CD4-positive, alpha-beta T cell treated with Interleukin-4 for 4 hours (primary cell): ENCODE data around the gene TMEM187.

Source experiments
- DNase-seq: peaks from one replicate; pipeline ENCODE4 v3.0.0-alpha.2; 2020

TMEM187 gene

DNA sequence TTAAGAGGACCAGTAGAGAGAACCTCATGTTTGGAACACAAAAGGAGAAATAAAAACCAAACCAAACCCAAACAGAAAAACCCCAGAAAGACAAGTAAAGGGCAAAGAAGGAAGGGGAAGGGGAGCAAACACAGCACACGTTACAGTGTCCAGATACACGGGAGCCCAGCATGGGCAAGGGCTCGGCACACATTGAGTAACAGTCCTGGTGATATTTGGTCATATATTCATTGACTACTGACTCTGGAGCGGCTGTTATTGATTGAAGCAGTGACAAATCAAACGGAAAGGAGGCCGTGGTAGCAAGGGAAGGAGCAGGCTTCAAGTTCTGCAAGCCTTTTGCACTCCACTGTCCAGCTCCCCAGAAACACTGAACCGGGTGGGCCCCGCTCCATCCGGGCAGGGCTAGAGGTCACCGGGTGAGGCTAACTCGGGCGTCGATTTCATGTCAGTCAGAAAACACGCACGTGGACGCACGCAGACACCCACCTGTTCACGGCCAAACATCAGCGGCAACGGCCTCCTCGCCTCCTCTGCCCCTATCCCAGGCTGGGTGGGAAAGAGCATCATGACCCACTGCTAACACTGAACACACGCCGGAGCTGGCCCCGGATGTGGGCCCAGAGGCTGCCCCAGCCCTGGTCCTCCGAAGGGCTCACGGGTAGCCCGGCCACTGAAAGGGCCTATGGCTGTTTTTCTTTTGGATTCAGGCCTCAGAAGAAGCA lies 50.9 kb downstream of the TMEM187 start:
- DNase-seq, result no peak

DNA sequence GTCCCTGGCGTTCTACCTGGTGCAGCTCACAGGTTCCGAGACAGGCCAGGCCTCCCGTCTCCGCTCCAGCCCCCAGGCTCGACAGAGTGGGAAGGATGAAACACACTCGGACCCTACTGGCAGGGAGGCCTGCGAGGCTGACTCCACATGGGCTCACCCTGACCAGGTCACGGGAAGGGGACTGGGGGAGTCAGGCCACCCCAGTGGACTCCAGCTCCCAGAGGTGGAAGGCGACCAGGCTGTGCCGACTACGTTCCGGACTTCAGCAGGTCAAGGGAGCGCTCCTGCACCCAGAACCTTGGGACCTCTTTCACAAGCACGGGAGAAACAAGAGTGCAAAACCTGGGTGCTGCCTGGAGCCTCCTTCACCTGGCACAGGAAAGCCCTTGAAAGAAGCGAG lies 51.7 kb downstream of the TMEM187 start:
- no peak for DNase-seq

DNA sequence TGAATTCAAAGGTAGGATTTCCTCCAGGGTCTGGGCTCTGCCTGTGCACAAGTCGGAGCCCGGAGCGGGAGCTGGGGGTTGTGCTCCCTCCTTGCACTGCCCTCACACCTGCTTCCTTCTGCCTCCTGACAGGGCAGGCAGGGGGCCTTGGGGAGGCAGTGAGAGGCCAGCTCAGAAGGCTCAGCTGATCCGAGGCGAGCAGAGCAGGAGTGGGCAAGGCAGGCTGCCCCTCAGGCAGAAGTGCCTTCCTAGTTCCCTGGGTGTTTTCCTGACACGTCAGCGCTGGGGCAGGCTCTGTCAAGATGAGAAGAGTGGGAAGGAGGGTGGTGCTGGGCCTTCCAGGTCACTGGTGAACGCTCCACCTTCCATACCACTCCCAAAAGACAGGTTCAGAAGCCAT lies 52.7 kb downstream of the TMEM187 start:
- DNase-seq, result no peak

DNA sequence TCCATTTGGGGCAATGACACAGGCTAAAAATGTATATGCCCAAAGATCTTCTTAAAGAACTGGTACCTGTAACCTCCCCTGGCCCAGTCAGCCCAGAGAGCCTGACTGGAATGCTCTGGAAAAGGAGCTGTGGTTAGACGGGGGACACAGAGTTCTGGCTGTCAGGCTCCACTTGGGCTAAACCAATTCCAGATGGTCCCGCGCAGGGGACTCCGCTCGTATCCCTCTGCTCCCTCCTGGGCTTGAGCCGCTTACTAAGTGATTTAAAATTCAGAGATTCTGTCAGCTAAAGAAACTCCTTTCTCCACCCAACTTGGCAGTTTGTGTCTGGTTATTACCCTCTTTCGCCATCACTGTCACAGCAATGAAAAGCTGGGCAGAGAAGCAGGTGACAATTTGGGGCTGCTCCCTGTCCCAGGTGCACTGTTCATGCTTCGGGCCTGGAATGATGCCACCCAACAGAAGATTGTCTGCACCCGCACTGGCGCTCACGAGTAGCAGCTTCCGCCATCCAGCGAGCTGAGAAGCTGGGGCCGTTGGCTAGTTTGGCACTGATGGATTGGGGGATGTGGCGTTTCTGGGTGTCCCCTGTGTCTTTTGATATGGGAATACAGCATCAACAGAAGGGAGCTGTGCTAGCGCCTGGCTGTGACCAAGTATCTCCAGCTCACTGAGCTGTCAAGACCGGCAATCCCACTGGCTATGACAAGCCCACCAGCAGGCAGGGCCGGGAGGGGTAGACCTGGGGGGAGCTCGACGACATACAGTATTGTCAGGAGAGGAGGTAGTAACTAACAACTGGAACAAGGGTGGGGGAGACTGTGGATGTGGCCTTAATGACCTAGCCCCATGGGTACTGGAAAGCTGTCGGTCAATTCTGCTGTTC lies 53.8 kb downstream of the TMEM187 start:
- DNase-seq, result no peak

DNA sequence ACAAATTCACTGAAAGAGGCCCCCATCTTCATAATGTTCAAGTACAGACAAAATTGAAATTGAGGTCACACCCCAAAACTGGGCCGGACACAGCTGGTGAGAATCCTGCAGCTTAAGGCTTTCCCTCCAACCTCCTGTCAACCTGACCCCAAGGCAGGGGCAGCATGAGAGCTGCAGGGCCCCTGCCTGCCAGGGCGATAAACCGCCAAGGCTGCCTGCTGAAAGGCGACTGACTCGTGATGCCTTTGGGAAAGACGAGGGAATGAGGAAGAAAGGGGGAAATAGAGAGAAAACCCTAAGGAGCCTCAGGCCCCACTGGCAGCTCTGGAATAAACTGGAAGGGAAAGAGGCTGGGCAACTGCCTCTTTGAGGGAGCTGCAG lies 54.5 kb downstream of the TMEM187 start:
- no peak for DNase-seq

DNA sequence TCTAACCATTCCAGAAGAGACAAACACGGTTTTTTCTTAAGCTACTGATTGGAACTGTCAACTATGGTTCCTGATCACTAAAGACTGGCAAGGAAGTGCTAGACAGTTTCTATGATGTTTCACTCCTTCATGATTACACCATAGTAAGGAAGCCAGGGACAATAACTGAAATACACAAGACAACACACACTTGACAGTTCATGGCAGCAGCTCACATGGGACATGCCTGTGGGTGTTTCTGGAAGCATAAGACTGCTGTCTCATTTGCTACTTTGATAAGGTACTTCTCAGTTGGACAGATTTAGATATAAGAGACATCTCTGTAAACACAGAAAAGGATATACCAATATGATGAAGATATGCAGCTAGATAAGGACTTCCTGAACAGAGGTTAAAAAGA lies 55.4 kb downstream of the TMEM187 start:
- DNase-seq, result no peak

DNA sequence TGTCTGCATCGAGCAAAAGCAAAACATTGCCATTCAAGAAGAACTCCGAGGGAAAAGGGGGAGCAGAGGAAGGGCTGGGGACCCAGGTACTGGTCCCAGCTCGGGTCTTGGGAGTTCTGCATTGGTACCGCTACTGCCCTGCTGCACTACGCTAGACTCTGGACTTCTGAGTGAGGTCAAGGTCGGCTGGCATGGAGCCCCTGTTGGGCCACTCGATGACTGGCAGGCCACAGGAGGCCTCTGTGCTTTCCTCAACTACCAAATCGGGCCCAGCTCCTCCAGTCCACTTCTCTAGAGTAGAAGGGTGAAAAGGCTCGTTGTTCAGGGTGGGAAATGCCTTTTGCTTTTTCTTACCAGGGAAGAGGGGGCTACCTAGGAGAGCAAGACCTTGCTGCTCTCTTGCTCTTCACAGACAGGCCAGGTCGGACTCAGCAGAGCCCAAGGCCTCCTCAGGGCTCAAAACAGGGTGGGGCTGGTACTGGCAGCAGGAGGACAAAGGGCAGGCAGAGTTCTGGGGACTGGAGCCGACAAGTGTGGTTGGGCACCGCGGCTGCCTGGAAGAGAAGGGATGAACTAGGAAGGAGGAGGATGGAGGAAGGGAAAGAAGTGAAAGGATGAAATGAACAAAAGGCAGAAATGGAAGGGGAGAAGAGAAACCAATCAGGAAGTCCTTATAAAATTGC lies 56.1 kb downstream of the TMEM187 start:
- no peak for DNase-seq

DNA sequence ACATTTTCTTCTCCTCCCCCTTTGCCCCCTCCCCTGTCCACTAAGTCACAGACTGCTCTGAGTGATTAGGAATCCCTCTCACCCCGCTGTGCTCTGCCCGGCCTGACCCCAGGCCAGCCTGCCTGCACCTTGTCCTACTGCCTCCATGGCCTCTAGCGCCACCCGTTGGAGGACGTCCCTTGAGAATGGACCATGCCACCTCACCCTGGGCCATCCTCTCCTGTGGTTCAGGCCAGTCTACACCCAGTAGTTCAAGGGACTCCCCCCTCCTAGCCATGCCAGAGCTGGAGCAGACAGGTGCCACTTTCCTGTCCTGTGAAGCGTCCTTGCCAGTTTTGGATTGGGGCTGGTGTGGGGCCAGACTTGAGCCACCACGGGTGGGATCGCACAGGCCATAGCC lies 56.9 kb downstream of the TMEM187 start:
- DNase-seq, result no peak

DNA sequence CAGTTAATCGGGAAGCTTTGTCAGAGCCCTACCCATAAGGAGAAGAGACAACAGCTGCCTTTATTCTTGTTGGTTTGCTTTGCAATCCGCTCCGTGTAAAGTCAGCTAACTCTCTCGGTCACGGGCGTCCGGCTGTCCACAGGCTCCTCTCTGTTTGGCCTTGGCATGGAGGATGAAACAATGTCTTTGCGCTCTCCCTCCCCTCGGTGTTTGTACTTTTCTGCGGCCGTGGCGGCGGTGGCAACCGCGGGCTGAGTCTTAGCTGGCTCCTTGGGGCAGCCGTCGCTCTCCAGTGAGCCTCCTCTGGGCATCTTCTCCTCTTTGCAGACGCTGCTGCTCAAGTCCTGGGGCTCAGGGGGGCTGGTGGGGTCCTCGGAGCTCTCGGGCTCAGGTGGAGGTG lies 57.7 kb downstream of the TMEM187 start:
- DNase-seq, result no peak

DNA sequence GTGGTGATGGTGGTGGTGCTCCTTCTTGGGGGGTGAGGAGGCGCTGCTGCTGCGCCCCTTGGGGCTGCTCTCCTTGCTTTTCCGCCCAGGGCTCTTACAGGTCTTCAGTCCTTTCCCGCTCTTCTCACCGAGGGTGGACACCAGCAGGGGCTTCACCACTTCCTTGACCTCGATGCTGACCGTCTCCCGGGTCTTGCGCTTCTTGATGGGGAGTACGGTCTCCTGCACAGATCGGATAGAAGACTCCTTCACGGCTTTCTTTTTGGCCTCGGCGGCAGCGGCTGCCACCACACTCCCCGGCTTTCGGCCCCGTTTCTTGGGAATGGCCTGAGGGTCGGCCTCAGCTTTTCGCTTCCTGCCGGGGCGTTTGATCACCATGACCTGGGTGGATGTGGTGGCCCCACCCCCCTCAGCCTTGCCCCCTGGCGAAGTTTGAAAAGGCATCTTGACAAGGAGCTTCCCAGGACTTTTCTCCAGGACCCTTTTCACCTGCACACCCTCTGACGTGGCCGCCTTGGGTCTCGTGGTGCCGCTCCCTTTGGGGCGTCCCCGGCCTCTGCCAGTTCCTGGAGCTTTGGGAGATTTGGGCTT lies 58.3 kb downstream of the TMEM187 start:
- no peak for DNase-seq

DNA sequence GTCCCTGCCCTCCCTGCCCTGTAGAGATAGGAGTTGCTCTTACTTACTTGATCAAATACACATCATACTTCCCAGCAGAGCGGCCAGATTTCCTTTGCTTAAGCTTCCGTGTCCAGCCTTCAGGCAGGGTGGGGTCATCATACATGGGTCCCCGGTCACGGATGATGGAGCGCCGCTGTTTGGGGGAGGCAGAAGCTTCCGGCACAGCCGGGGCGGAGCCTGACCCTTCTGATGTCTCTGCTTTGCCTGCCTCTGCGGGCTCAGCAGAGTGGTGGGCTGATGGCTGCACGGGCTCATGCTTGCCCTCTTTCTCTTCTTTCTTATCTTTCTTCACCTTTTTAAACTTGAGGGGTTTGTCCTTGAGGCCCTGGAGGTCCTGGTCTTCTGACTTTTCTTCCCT lies 59.6 kb downstream of the TMEM187 start:
- DNase-seq, result no peak

DNA sequence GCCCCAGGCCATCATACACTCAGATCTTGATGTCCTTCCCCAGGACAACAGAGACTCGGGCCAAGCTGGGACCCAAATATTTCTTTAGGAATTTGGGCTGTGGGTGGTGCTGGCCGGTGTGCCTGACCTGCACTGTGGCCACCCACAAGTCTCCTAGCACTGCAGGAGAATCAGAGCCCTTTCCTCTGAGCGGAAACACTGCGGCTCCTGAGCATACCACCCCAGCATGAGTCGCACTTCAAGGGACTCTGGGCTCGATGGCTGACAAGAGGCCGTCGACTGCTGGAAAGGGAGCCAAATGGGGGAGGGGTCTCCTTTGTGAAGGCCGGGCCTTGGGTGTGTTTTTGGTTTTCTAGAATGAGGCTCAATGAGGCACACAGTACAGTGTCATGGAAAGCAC lies 60.1 kb downstream of the TMEM187 start:
- DNase-seq, result no peak
